Naive thymus-derived CD4-positive, alpha-beta T cell (primary cell): Measurements from ENCODE around the gene MBD2. TPM values are rescaled to one million over a fixed set of nuclear protein-coding genes. Genes with fewer than 3 reads are reported as not detected.

Source experiments
- ATAC-seq: fragments of 150-1000 bp; cut with Tn5 transposase; 2 replicates; pipeline ENCODE4 v1.10.0; 2021; ENCODE audit warnings: mild to moderate bottlenecking, moderate library complexity
- CTCF ChIA-PET: fragments of 350-600 bp; sonication (Branson Sonifier 250); formaldehyde crosslinking; loops from one replicate; lab custom pipeline; 2021; ENCODE audit warnings: antibody characterized with exemption; lab: Charles Lee
- POLR2A ChIA-PET: fragments of 350-600 bp; sonication (Branson Sonifier 250); formaldehyde crosslinking; loops from one replicate; lab custom pipeline; 2021; ENCODE audit warnings: antibody characterized with exemption, inconsistent platforms; lab: Charles Lee
- DNase-seq, 9 donors: peaks; one replicate each; pipeline versions ENCODE4 v3.0.0 to v3.0.0-alpha.2; 2020 to 2022; ENCODE audit warnings: mixed read lengths in 1 of 9
- H3K27ac ChIP-seq: one replicate; pipeline ENCODE4 v1.7.0; 2013; ENCODE audit warnings: mild to moderate bottlenecking, low read depth, low read length, moderate library complexity
- H3K27me3 ChIP-seq, 2 donors: one replicate each; pipeline ENCODE4 v1.7.0; 2013; ENCODE audit warnings: low read length in 2 of 2, mild to moderate bottlenecking in 2 of 2, moderate library complexity in 2 of 2; ENCODE audit not compliant: control insufficient read depth in 2 of 2, insufficient read depth in 2 of 2
- H3K36me3 ChIP-seq, 3 experiments: 1 replicate in 2 of 3; 2 replicates in 1 of 3; pipeline ENCODE4 v1.7.0; 2013; ENCODE audit warnings: low read length in 3 of 3, mild to moderate bottlenecking in 3 of 3, moderate library complexity in 1 of 3; ENCODE audit not compliant: insufficient read depth in 3 of 3, control insufficient read depth in 2 of 3
- H3K4me1 ChIP-seq, 2 donors: one replicate each; pipeline ENCODE4 v1.7.0; 2013; ENCODE audit warnings: low read length in 2 of 2, mild to moderate bottlenecking in 2 of 2, moderate library complexity in 1 of 2; ENCODE audit not compliant: control insufficient read depth in 2 of 2, insufficient read depth in 2 of 2
- H3K4me3 ChIP-seq: 2 replicates; pipeline ENCODE4 v1.7.0; 2013; ENCODE audit warnings: mild to moderate bottlenecking, low read length
- H3K9me3 ChIP-seq, 3 experiments: 1 replicate in 2 of 3; 2 replicates in 1 of 3; pipeline ENCODE4 v1.7.0; 2013; ENCODE audit warnings: low read length in 3 of 3; ENCODE audit not compliant: control insufficient read depth in 2 of 3
- H3K27ac Mint-ChIP-seq, 9 donors: one replicate each; pipeline ENCODE4 v1.8.0; 2020 to 2022; ENCODE audit warnings: mixed read lengths in 9 of 9, mild to moderate bottlenecking in 8 of 9, moderate library complexity in 5 of 9, inconsistent platforms in 2 of 9
- H3K27me3 Mint-ChIP-seq, 5 donors: one replicate each; pipeline ENCODE4 v1.8.0; 2021 to 2022; ENCODE audit warnings: mixed read lengths in 5 of 5, mild to moderate bottlenecking in 1 of 5
- H3K36me3 Mint-ChIP-seq, 5 donors: one replicate each; pipeline ENCODE4 v1.8.0; 2020 to 2022; ENCODE audit warnings: mixed read lengths in 5 of 5, mild to moderate bottlenecking in 3 of 5, inconsistent platforms in 1 of 5
- H3K4me1 Mint-ChIP-seq, 7 donors: one replicate each; pipeline ENCODE4 v1.8.0; 2020 to 2022; ENCODE audit warnings: mixed read lengths in 7 of 7, mild to moderate bottlenecking in 3 of 7, inconsistent platforms in 1 of 7
- H3K4me3 Mint-ChIP-seq, 10 donors: one replicate each; pipeline ENCODE4 v1.8.0; 2020 to 2022; ENCODE audit warnings: mild to moderate bottlenecking in 10 of 10, mixed read lengths in 10 of 10, moderate library complexity in 6 of 10, inconsistent platforms in 2 of 10
- H3K9me3 Mint-ChIP-seq, 11 donors: one replicate each; pipeline ENCODE4 v1.8.0; 2020 to 2022; ENCODE audit warnings: mixed read lengths in 11 of 11, mild to moderate bottlenecking in 4 of 11, inconsistent platforms in 1 of 11, moderate library complexity in 1 of 11
- intact Hi-C, 2 donors: fragments of 100-400 bp; cut with micrococcal nuclease; formaldehyde crosslinking; loops; one replicate each; pipeline ENCODE4 v1.15.1; 2023
- polyA plus RNA-seq, 2 donors: library from polyadenylated mRNA; unstranded; fragments of 300-500 nt; fragmentation: Illumina TruSeq; gene quantifications; one replicate each; pipeline ENCODE4 v1.2.3, GENCODE V29; 2021
- total RNA-seq, 6 experiments: library from RNA in 5 of 6; stranded (reverse) in 5 of 6; gene quantifications; 1 replicate in 5 of 6; 2 replicates in 1 of 6; pipeline ENCODE4 v1.2.3 and lab custom pipeline; 2021 to 2026

The MBD2 gene
- total and polyA plus RNA-seq, 7 experiments from 2014 or later, result 6.1 to 118 (median 73.7) TPM

DNA sequence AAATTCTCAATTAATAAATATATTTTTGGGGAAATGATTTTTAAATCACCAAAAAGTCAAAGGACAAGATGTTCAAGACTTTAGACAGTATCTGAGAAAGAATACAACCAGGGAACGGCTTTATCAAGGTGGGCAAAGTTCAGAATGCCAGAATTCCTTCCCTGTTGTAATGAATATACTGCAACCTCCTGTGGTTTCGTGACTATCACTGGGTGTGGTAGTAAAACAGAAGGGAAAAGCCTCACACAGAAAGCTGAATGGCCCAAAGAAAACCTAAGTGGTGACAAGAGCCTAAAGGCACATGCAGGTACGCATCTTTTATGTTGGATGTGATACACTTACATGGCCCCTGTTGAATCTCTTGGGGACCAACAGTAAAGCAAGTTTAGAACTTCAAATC, 37.1 kb downstream of the MBD2 start:
- ChIA-PET CTCF (no interaction called here), POLR2A (no interaction called here)
- ATAC-seq, result no peak
- Mint-ChIP-seq H3K36me3 (peaks cover 6 to 32% (median 17%) of the 10 kb centered on the region in 5 donors), H3K27ac (no peak overlapping the region), H3K9me3 (no peaks in the 10 kb centered on the region), H3K4me3 (no peak overlapping the region), H3K27me3 (no peaks in the 10 kb centered on the region), H3K4me1 (peaks cover 0 to 9% (median 3%) of the 10 kb centered on the region in 7 donors)
- Histone ChIP-seq H3K9me3 (no peaks in the 10 kb centered on the region), H3K27ac (no peak overlapping the region), H3K36me3 (peaks cover 0 to 16% (median 8%) of the 10 kb centered on the region in 3 experiments), H3K27me3 (no peaks in the 10 kb centered on the region), H3K4me3 (no peak overlapping the region), H3K4me1 (no peaks in the 10 kb centered on the region)
- intact Hi-C loops, result no loop called here
- DNase-seq, result no peak

GRCh38 chr18:54184836-54185235, 39.6 kb downstream of the MBD2 start:
- CTCF ChIA-PET, result no interaction called here

GRCh38 chr18:54183390-54183789, 41.1 kb downstream of the MBD2 start:
- Histone ChIP-seq H3K9me3 (no peaks in the 10 kb centered on the region), H3K4me1 (no peaks in the 10 kb centered on the region), H3K27ac (no peak overlapping the region), H3K36me3 (peaks cover 0 to 18% (median 8%) of the 10 kb centered on the region in 3 experiments), H3K4me3 (no peak overlapping the region), H3K27me3 (no peaks in the 10 kb centered on the region)
- no peak for ATAC-seq
- H3K9me3 Mint-ChIP-seq, result no peaks in the 10 kb centered on the region
- DNase-seq, result no peak
- H3K36me3 Mint-ChIP-seq, result peaks cover 5 to 31% (median 13%) of the 10 kb centered on the region in 5 donors
- POLR2A ChIA-PET, result no interaction called here
- H3K27me3 Mint-ChIP-seq, result no peaks in the 10 kb centered on the region
- no peak overlapping the region for H3K4me3 Mint-ChIP-seq
- CTCF ChIA-PET, result no interaction called here
- intact Hi-C loops, result loop anchor here in 1 of 2 donors (2.0 kb wide), 1 partner anchor 35 kb away; no protein-coding TSS in a partner anchor
- H3K4me1 Mint-ChIP-seq, result peaks cover 0 to 6% (median 2%) of the 10 kb centered on the region in 7 donors
- H3K27ac Mint-ChIP-seq, result no peak overlapping the region

More at GRCh38 chr18:54184836-54185235, 39.6 kb downstream of the MBD2 start:
- H3K4me3 ChIP-seq, result no peak overlapping the region
- no peak overlapping the region for H3K27ac ChIP-seq
- intact Hi-C loops, result no loop called here
- Mint-ChIP-seq H3K36me3 (peaks cover 5 to 31% (median 13%) of the 10 kb centered on the region in 5 donors), H3K4me3 (no peak overlapping the region), H3K4me1 (peaks cover 0 to 6% (median 2%) of the 10 kb centered on the region in 7 donors), H3K27ac (no peak overlapping the region), H3K9me3 (no peaks in the 10 kb centered on the region), H3K27me3 (no peaks in the 10 kb centered on the region)
- no peaks in the 10 kb centered on the region for H3K27me3 ChIP-seq
- ATAC-seq (no peak), DNase-seq (no peak)
- H3K36me3 ChIP-seq, result peaks cover 0 to 18% (median 10%) of the 10 kb centered on the region in 3 experiments
- no peaks in the 10 kb centered on the region for H3K4me1 ChIP-seq
- no peaks in the 10 kb centered on the region for H3K9me3 ChIP-seq
- POLR2A ChIA-PET, result interaction anchor here (0.6 to 1.2 kb wide), 2 partner anchors 38 to 87 kb away, joined by 3 read pairs; no protein-coding TSS in a partner anchor

- Histone ChIP-seq H3K4me3 (no peak overlapping the region), H3K36me3 (peaks cover 0 to 9% (median 8%) of the 10 kb centered on the region in 3 experiments), H3K27me3 (no peaks in the 10 kb centered on the region), H3K27ac (no peak overlapping the region), H3K9me3 (no peaks in the 10 kb centered on the region), H3K4me1 (no peaks in the 10 kb centered on the region)
- intact Hi-C loops, result loop anchor here in 1 of 2 donors (1.0 to 2.0 kb wide), 2 partner anchors 10 to 33 kb away; no protein-coding TSS in a partner anchor
- Mint-ChIP-seq H3K27me3 (no peaks in the 10 kb centered on the region), H3K36me3 (peaks cover 0 to 25% (median 6%) of the 10 kb centered on the region in 5 donors), H3K27ac (no peak overlapping the region), H3K4me1 (peaks cover under 1 to 9% (median 4%) of the 10 kb centered on the region in 7 donors), H3K4me3 (no peak overlapping the region), H3K9me3 (no peaks in the 10 kb centered on the region)
- POLR2A ChIA-PET, result no interaction called here
- CTCF ChIA-PET, result no interaction called here
- DNase-seq, result no peak
- ATAC-seq, result no peak
Measured at GRCh38 chr18:54181856-54182602, 42.4 kb downstream of the MBD2 start.

DNA sequence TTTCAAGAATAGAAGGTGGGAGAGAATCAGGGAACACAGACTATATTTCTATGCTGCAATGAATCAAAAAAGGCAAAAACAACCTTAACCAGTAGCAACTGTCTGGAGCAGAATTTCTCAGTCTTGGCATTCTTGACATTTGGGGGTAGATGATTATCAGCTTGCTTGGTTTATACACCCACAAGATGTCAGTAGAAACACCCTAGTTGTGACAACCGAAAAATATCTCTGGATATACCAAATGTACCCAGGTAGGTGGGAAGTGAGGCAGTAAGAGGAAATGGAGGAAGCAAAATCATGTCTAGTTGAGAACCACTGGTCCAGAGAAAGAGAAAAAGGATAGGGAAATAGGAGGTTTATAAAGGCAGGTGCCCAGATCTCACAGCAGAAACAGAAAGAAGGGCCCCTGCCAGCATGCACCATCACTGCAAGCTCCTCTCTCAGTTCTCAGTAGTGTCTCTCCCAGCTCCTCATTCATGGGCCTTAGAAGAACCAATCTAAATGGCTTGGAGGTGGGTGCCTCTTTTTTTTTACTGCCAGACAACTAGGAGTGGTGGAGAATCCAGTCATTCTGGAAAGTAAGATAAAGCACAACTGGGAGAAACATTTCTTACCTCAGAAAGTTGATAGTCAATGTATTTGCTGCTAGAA, 50.4 kb downstream of the MBD2 start:
- H3K4me1 Mint-ChIP-seq, result peaks cover 11 to 48% (median 26%) of the 10 kb centered on the region in 7 donors
- peak overlapping the region; percentile 7 to 79 (median 44) for H3K27ac Mint-ChIP-seq
- H3K36me3 Mint-ChIP-seq, result peaks cover 4 to 32% (median 8%) of the 10 kb centered on the region in 5 donors

DNA sequence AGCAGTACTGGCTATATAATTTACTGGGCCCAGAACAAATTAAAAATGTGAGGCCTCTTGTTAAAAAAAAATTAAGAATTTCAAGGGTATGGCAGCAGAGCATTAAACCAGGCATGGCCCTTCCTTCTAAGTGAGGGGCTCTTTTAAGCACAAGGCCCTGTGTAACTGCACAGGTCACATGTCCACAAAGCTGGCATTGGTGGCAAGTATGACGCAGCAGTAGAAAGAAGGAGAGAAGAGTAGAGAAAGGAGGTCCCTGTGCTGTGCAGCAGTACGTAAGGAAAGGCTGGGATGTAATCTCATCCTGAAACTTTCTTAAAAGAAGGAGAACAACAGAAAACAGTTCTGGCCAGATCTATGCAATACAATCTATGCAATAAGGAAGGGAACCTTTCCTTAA, 51.2 kb downstream of the MBD2 start:
- POLR2A ChIA-PET, result interaction anchor here (0.7 kb wide), 1 partner anchor 50 kb away, joined by 8 read pairs; no protein-coding TSS in a partner anchor
- no peak overlapping the region for H3K27ac ChIP-seq
- CTCF ChIA-PET, result interaction anchor here (1.3 kb wide), 1 partner anchor 97 kb away, joined by 5 read pairs; the partner anchor contains the start of gene POLI
- H3K36me3 Mint-ChIP-seq, result peaks cover 4 to 33% (median 8%) of the 10 kb centered on the region in 5 donors
- no peak for DNase-seq
- H3K4me1 Mint-ChIP-seq, result peaks cover 11 to 48% (median 26%) of the 10 kb centered on the region in 7 donors
- peak overlapping the region in 5 of 9 donors; percentile 7 to 79 (median 44) for H3K27ac Mint-ChIP-seq
- no peak overlapping the region for H3K4me3 ChIP-seq
- no peaks in the 10 kb centered on the region for H3K4me1 ChIP-seq
- no peaks in the 10 kb centered on the region for H3K9me3 Mint-ChIP-seq
- no peaks in the 10 kb centered on the region for H3K27me3 Mint-ChIP-seq
- H3K4me3 Mint-ChIP-seq, result no peak overlapping the region
- H3K36me3 ChIP-seq, result no peaks in the 10 kb centered on the region
- intact Hi-C loops, result loop anchor here in 1 of 2 donors (5.0 kb wide), 1 partner anchor 49 kb away; the partner anchor contains the start of gene MBD2
- H3K9me3 ChIP-seq, result no peaks in the 10 kb centered on the region
- H3K27me3 ChIP-seq, result no peaks in the 10 kb centered on the region
- no peak for ATAC-seq

More for the DNA sequence above, 50.4 kb downstream of the MBD2 start:
- Mint-ChIP-seq H3K9me3 (no peaks in the 10 kb centered on the region), H3K4me3 (peak overlapping the region in 1 of 10 donors; percentile 39), H3K27me3 (no peaks in the 10 kb centered on the region)
- POLR2A ChIA-PET, result no interaction called here
- ATAC-seq (no peak), DNase-seq (peak in 1 of 9 donors; percentile 0)
- CTCF ChIA-PET, result interaction anchor here (0.5 to 1.3 kb wide), 2 partner anchors 17 to 96 kb away, joined by 4 to 5 read pairs; partner anchors contain the start of gene POLI
- no peaks in the 10 kb centered on the region for H3K4me1 ChIP-seq
- no peak overlapping the region for H3K4me3 ChIP-seq
- H3K27me3 ChIP-seq, result no peaks in the 10 kb centered on the region
- no peaks in the 10 kb centered on the region for H3K36me3 ChIP-seq
- H3K9me3 ChIP-seq, result no peaks in the 10 kb centered on the region
- intact Hi-C loops, result loop anchor here in 1 of 2 donors (1.0 to 5.0 kb wide), 2 partner anchors 48 to 96 kb away; partner anchors contain the start of gene MBD2
- no peak overlapping the region for H3K27ac ChIP-seq
